Urinary bladder (tissue), 4 donors: Measurements from ENCODE around the gene SPATS1. TPM values are rescaled to one million over a fixed set of nuclear protein-coding genes. Genes with fewer than 3 reads are reported as not detected.
"Not testable (repeated sequence)": the region's sequence is repeated elsewhere in the genome, so short reads cannot be mapped to it uniquely, and the experiment has no call there.

Experiments used
- DNase-seq: peaks from one replicate; pipeline ENCODE4 v3.0.0-alpha.2; 2015; ENCODE audit errors: extremely low spot score
- H3K27ac ChIP-seq: one replicate; pipeline ENCODE4 v1.5.1; 2013; ENCODE audit warnings: low read depth, mild to moderate bottlenecking, moderate library complexity
- H3K36me3 ChIP-seq: one replicate; pipeline ENCODE4 v1.6.1; 2013; ENCODE audit warnings: mild to moderate bottlenecking, moderate library complexity; ENCODE audit not compliant: insufficient read depth
- H3K4me1 ChIP-seq: one replicate; pipeline ENCODE4 v1.6.1; 2013; ENCODE audit warnings: mild to moderate bottlenecking, moderate library complexity; ENCODE audit not compliant: insufficient read depth
- H3K4me3 ChIP-seq: one replicate; pipeline ENCODE4 v1.5.1; 2013; ENCODE audit warnings: low read depth, low read length
- WGBS: extraction: QIAGEN DNeasy Blood & Tissue Kit; methylation state at CpG from one replicate; pipeline ENCODE4 v1.1.7; 2013; 5-methylcytosine and 5-hydroxymethylcytosine counted together
- polyA plus RNA-seq: library from polyadenylated mRNA; stranded (reverse); fragments of 200-250 nt; gene quantifications from one replicate; pipeline ENCODE4 v1.2.3, GENCODE V29; 2013
- total RNA-seq: library from RNA; depleted of rRNA; stranded (reverse); fragments of >200 nt; gene quantifications from one replicate; pipeline ENCODE4 v1.2.3, GENCODE V29; 2014
- donor health status: healthy with polysubstance abuse.
- donor health status: healthy.

The SPATS1 gene
- total and polyA plus RNA-seq, 2 donors, result not detected

GRCh38 chr6:44339763-44340625 is 2.5 kb upstream of the SPATS1 start:
- 80% methylated on average over 7 of the region's 7 CpGs for WGBS
- no peak overlapping the region for H3K4me3 ChIP-seq
- no peaks in the 10 kb centered on the region for H3K36me3 ChIP-seq
- H3K4me1 ChIP-seq, result no peaks in the 10 kb centered on the region
- H3K27ac ChIP-seq, result no peak overlapping the region
- DNase-seq, result no peak

- Histone ChIP-seq H3K36me3 (no peaks in the 10 kb centered on the region), H3K4me1 (no peaks in the 10 kb centered on the region), H3K27ac (no peak overlapping the region), H3K4me3 (no peak overlapping the region)
- WGBS, result 64% methylated on average over 8 of the region's 8 CpGs
- no peak for DNase-seq
Measured at GRCh38 chr6:44341095-44341890, 1.2 kb upstream of the SPATS1 start.

GRCh38 chr6:44342052-44342451 is 398 bp upstream of the SPATS1 start:
- no peak overlapping the region for H3K27ac ChIP-seq

GRCh38 chr6:44346818-44347217 is 4.4 kb downstream of the SPATS1 start:
- not testable (repeated sequence) for H3K27ac ChIP-seq, H3K36me3 ChIP-seq, H3K4me3 ChIP-seq, DNase-seq, H3K4me1 ChIP-seq
- WGBS, result 80% methylated on average over 4 of the region's 4 CpGs

More at GRCh38 chr6:44342052-44342451, 398 bp upstream of the SPATS1 start:
- Histone ChIP-seq H3K36me3 (no peaks in the 10 kb centered on the region), H3K4me1 (no peaks in the 10 kb centered on the region), H3K4me3 (no peak overlapping the region)
- WGBS, result 31% methylated on average over 6 of the region's 6 CpGs
- DNase-seq, result no peak

- no peak for DNase-seq
- Histone ChIP-seq H3K4me1 (no peaks in the 10 kb centered on the region), H3K4me3 (no peak overlapping the region), H3K36me3 (no peaks in the 10 kb centered on the region), H3K27ac (no peak overlapping the region)
- WGBS, result 75% methylated on average over 6 of the region's 6 CpGs
Measured at GRCh38 chr6:44349904-44350649, 7.6 kb downstream of the SPATS1 start.

- WGBS, result 73% methylated on average over 4 of the region's 4 CpGs
- not testable (repeated sequence) for DNase-seq
Measured at GRCh38 chr6:44350650-44350994, 8.2 kb downstream of the SPATS1 start.

GRCh38 chr6:44352259-44352658 is 9.8 kb downstream of the SPATS1 start:
- Histone ChIP-seq H3K36me3 (no peaks in the 10 kb centered on the region), H3K27ac (no peak overlapping the region), H3K4me1 (no peaks in the 10 kb centered on the region), H3K4me3 (no peak overlapping the region)
- no peak for DNase-seq
- 87% methylated on average over 4 of the region's 4 CpGs for WGBS

More at GRCh38 chr6:44350650-44350994, 8.2 kb downstream of the SPATS1 start:
- H3K4me3 ChIP-seq, H3K4me1 ChIP-seq, H3K27ac ChIP-seq, H3K36me3 ChIP-seq: not testable (repeated sequence)

GRCh38 chr6:44353336-44353735 is 10.9 kb downstream of the SPATS1 start:
- Histone ChIP-seq H3K27ac (no peak overlapping the region), H3K36me3 (no peaks in the 10 kb centered on the region), H3K4me1 (no peaks in the 10 kb centered on the region), H3K4me3 (no peak overlapping the region)
- WGBS, result 48% methylated on average over 2 of the region's 2 CpGs
- DNase-seq, result no peak

- Histone ChIP-seq H3K4me3 (no peak overlapping the region), H3K36me3 (no peaks in the 10 kb centered on the region), H3K4me1 (no peaks in the 10 kb centered on the region), H3K27ac (no peak overlapping the region)
- WGBS, result 66% methylated on average over 4 of the region's 4 CpGs
- no peak for DNase-seq
Measured at GRCh38 chr6:44355640-44356039, 13.2 kb downstream of the SPATS1 start.

GRCh38 chr6:44356487-44356886 is 14.0 kb downstream of the SPATS1 start:
- no peak for DNase-seq
- Histone ChIP-seq H3K36me3 (no peaks in the 10 kb centered on the region), H3K4me1 (no peaks in the 10 kb centered on the region), H3K27ac (no peak overlapping the region), H3K4me3 (no peak overlapping the region)
- WGBS, result 55% methylated on average over 1 of the region's 1 CpG

GRCh38 chr6:44359973-44360372 is 17.5 kb downstream of the SPATS1 start:
- H3K27ac ChIP-seq, result no peak overlapping the region
- WGBS, result 74% methylated on average over 3 of the region's 3 CpGs

GRCh38 chr6:44361947-44362346 is 19.5 kb downstream of the SPATS1 start:
- Histone ChIP-seq H3K4me1 (no peaks in the 10 kb centered on the region), H3K27ac (no peak overlapping the region), H3K4me3 (no peak overlapping the region), H3K36me3 (no peaks in the 10 kb centered on the region)
- WGBS, result 68% methylated on average over 6 of the region's 6 CpGs
- DNase-seq, result no peak

More at GRCh38 chr6:44359973-44360372, 17.5 kb downstream of the SPATS1 start:
- no peak for DNase-seq
- Histone ChIP-seq H3K36me3 (no peaks in the 10 kb centered on the region), H3K4me1 (no peaks in the 10 kb centered on the region), H3K4me3 (no peak overlapping the region)

- 95% methylated on average over 3 of the region's 3 CpGs for WGBS
- H3K4me3 ChIP-seq, result no peak overlapping the region
- H3K27ac ChIP-seq, result no peak overlapping the region
- no peak for DNase-seq
- H3K4me1 ChIP-seq, result no peaks in the 10 kb centered on the region
- H3K36me3 ChIP-seq, result no peaks in the 10 kb centered on the region
Measured at GRCh38 chr6:44363377-44363926, 21.0 kb downstream of the SPATS1 start.
